H1 (cell line): ENCODE measurements around the gene FAN1. TPM values are rescaled to one million over a fixed set of nuclear protein-coding genes. Genes with fewer than 3 reads are reported as not detected.

Experiments
- CTCF ChIA-PET: fragments of 300-600 bp; sonication (Branson Sonifier 250); formaldehyde crosslinking; loops from one replicate; lab custom pipeline; 2021; ENCODE audit not compliant: partially characterized antibody; lab: Charles Lee
- POLR2A ChIA-PET: fragments of 300-600 bp; sonication (Branson Sonifier 250); formaldehyde crosslinking; loops from one replicate; lab custom pipeline; 2021; ENCODE audit warnings: inconsistent platforms; ENCODE audit not compliant: partially characterized antibody; lab: Charles Lee
- DNase-seq, 2 experiments: peaks; one replicate each; pipeline versions ENCODE4 v3.0.0 to v3.0.0-alpha.2; 2010 to 2022; ENCODE audit warnings: low spot score in 2 of 2, low read depth in 1 of 2, mixed read lengths in 1 of 2
- FAIRE-seq: peaks from 2 replicates; lab custom pipeline; 2011; peaks lifted over from hg19 to GRCh38; lab: Jason Lieb, UNC
- H2AFZ ChIP-seq: 2 replicates; pipeline ENCODE4 v1.8.1; 2012; ENCODE audit warnings: low read length, inconsistent platforms
- H2AK5ac ChIP-seq: 2 replicates; pipeline ENCODE4 v1.6.1; 2013; ENCODE audit warnings: low read depth, low read length
- H2BK120ac ChIP-seq: replicated peaks from 2 replicates; pipeline ENCODE3; 2013; ENCODE audit warnings: low read depth, low read length, inconsistent platforms
- H2BK12ac ChIP-seq: 2 replicates; pipeline ENCODE4 v1.6.1; 2013; ENCODE audit warnings: low read depth, low read length
- H2BK15ac ChIP-seq: 2 replicates; pipeline ENCODE4 v1.6.1; 2013; ENCODE audit warnings: low read length
- H2BK20ac ChIP-seq: 2 replicates; pipeline ENCODE4 v1.6.1; 2013; ENCODE audit warnings: low read length
- H2BK5ac ChIP-seq: 2 replicates; pipeline ENCODE4 v1.6.1; 2013; ENCODE audit warnings: low read depth, low read length
- H3K14ac ChIP-seq: 2 replicates; pipeline ENCODE4 v1.6.1; 2013; ENCODE audit warnings: inconsistent platforms; ENCODE audit not compliant: insufficient read length
- H3K18ac ChIP-seq: 2 replicates; pipeline ENCODE4 v1.6.1; 2013; ENCODE audit warnings: low read length; ENCODE audit errors: extremely low read depth
- H3K23ac ChIP-seq: 2 replicates; pipeline ENCODE4 v1.6.1; 2013; ENCODE audit warnings: inconsistent platforms; ENCODE audit not compliant: insufficient read length
- H3K23me2 ChIP-seq: 2 replicates; pipeline ENCODE4 v1.6.1; 2013; ENCODE audit warnings: low read depth, low read length
- H3K27ac ChIP-seq: 2 replicates; pipeline ENCODE4 v1.6.1; 2011; ENCODE audit warnings: low read depth, low read length, inconsistent platforms
- H3K27me3 ChIP-seq, 4 experiments: replicated peaks in 1 of 4; 1 replicate in 1 of 4; 2 replicates in 3 of 4; pipeline versions ENCODE4 v1.6.1 to v1.8.1; 2011 to 2013; ENCODE audit warnings: low read length in 3 of 4, mild to moderate bottlenecking in 3 of 4, inconsistent platforms in 2 of 4, mixed read lengths in 2 of 4, moderate library complexity in 1 of 4; ENCODE audit not compliant: control insufficient read depth in 3 of 4, insufficient read depth in 3 of 4; ENCODE audit errors: extremely low read depth in 1 of 4
- H3K36me3 ChIP-seq, 4 experiments: 2 replicates each; pipeline versions ENCODE4 v1.6.1 to v1.8.1; 2011 to 2013; ENCODE audit warnings: mild to moderate bottlenecking in 4 of 4, low read length in 3 of 4, moderate library complexity in 2 of 4, control low read depth in 1 of 4, inconsistent platforms in 1 of 4; ENCODE audit not compliant: insufficient read depth in 4 of 4, control insufficient read depth in 2 of 4
- H3K4ac ChIP-seq: replicated peaks from 2 replicates; pipeline ENCODE3; 2013; ENCODE audit warnings: low read length, low read depth, mixed read lengths, inconsistent platforms; ENCODE audit not compliant: insufficient read length
- H3K4me1 ChIP-seq, 4 experiments: replicated peaks in 1 of 4; 1 replicate in 1 of 4; 2 replicates in 3 of 4; pipeline versions ENCODE4 v1.6.1 to v1.8.1; 2011 to 2013; ENCODE audit warnings: low read length in 3 of 4, inconsistent platforms in 2 of 4, mixed read lengths in 1 of 4; ENCODE audit not compliant: insufficient read depth in 4 of 4, control insufficient read depth in 3 of 4
- H3K4me2 ChIP-seq, 2 experiments: 2 replicates each; pipeline versions ENCODE4 v1.6.1 to v1.8.1; 2011 to 2013; ENCODE audit warnings: low read depth in 2 of 2, low read length in 2 of 2, control low read depth in 1 of 2, inconsistent platforms in 1 of 2, mild to moderate bottlenecking in 1 of 2; ENCODE audit not compliant: insufficient read depth in 1 of 2
- H3K4me3 ChIP-seq, 4 experiments: fragments of 200-600, 300-600 bp in 1 of 4; sonication (generic), shearing (Covaris generic), sonication (Bioruptor Twin) in 1 of 4; 2 replicates each; pipeline versions ENCODE4 v1.5.1 to v1.8.1; 2011 to 2016; ENCODE audit warnings: low read length in 4 of 4, low read depth in 3 of 4, control low read depth in 2 of 4, inconsistent platforms in 2 of 4, mild to moderate bottlenecking in 2 of 4, mixed read lengths in 1 of 4, moderate library complexity in 1 of 4; ENCODE audit not compliant: insufficient read depth in 2 of 4; ENCODE audit errors: extremely low read depth in 1 of 4
- H3K56ac ChIP-seq: replicated peaks from 2 replicates; pipeline ENCODE3; 2013; ENCODE audit warnings: low read depth, mild to moderate bottlenecking, mixed read lengths, low read length, inconsistent platforms; ENCODE audit not compliant: insufficient read length
- H3K79me1 ChIP-seq: 2 replicates; pipeline ENCODE4 v1.6.1; 2013; ENCODE audit warnings: low read depth, low read length, control low read depth
- H3K79me2 ChIP-seq, 2 experiments: 2 replicates each; pipeline versions ENCODE4 v1.6.1 to v1.8.1; 2012 to 2013; ENCODE audit warnings: low read length in 2 of 2, mild to moderate bottlenecking in 2 of 2, inconsistent platforms in 1 of 2; ENCODE audit not compliant: insufficient read depth in 2 of 2, control insufficient read depth in 1 of 2
- H3K9ac ChIP-seq, 4 experiments: replicated peaks in 1 of 4; 1 replicate in 1 of 4; 2 replicates in 3 of 4; pipeline versions ENCODE4 v1.6.1 to v1.8.1; 2011 to 2013; ENCODE audit warnings: low read depth in 3 of 4, low read length in 3 of 4, control low read depth in 2 of 4, mild to moderate bottlenecking in 2 of 4, moderate library complexity in 2 of 4, inconsistent platforms in 1 of 4; ENCODE audit errors: extremely low read depth in 1 of 4
- H3K9me3 ChIP-seq, 2 experiments: 2 replicates each; pipeline versions ENCODE4 v1.6.1 to v1.8.1; 2012 to 2013; ENCODE audit warnings: mild to moderate bottlenecking in 2 of 2, moderate library complexity in 2 of 2, control low read depth in 1 of 2, inconsistent platforms in 1 of 2, low read depth in 1 of 2, low read length in 1 of 2, mixed read lengths in 1 of 2; ENCODE audit not compliant: insufficient read depth in 2 of 2
- H4K20me1 ChIP-seq, 2 experiments: replicated peaks in 1 of 2; 2 replicates each; pipeline versions ENCODE3 to v1.8.1; 2011 to 2013; ENCODE audit warnings: inconsistent platforms in 2 of 2, low read length in 2 of 2, mild to moderate bottlenecking in 1 of 2; ENCODE audit not compliant: insufficient read depth in 2 of 2, control insufficient read depth in 1 of 2
- H4K5ac ChIP-seq: 2 replicates; pipeline ENCODE4 v1.6.1; 2013; ENCODE audit warnings: low read length, low read depth, mixed read lengths, inconsistent platforms; ENCODE audit not compliant: insufficient read length
- H4K8ac ChIP-seq: 2 replicates; pipeline ENCODE4 v1.8.0; 2013; ENCODE audit warnings: mild to moderate bottlenecking, moderate library complexity, low read length, inconsistent platforms; ENCODE audit not compliant: insufficient read depth; ENCODE audit errors: extremely low read depth
- H4K91ac ChIP-seq: replicated peaks from 2 replicates; pipeline ENCODE3; 2013; ENCODE audit warnings: low read length, mixed read lengths, inconsistent platforms; ENCODE audit not compliant: insufficient read length
- ATF2 ChIP-seq: IDR thresholded peaks from 2 replicates; pipeline ENCODE4 v1.6.1; 2012; ENCODE audit warnings: low read length, inconsistent platforms
- ATF3 ChIP-seq: IDR thresholded peaks from 2 replicates; pipeline ENCODE4 v1.6.1; 2011; ENCODE audit warnings: low read depth, mild to moderate bottlenecking, low read length; ENCODE audit not compliant: insufficient read depth
- BACH1 ChIP-seq: IDR thresholded peaks from 2 replicates; pipeline ENCODE4 v1.6.1; 2012; ENCODE audit warnings: low read length, improper control_type of control experiment
- CBX8 ChIP-seq: fragments of 300-800, 300-1000 bp; sonication (generic); IDR thresholded peaks from 2 replicates; pipeline ENCODE4 v1.7.1; 2016; ENCODE audit warnings: low read depth, low read length, borderline replicate concordance
- EGR1 ChIP-seq: IDR thresholded peaks from 2 replicates; pipeline ENCODE4 v1.6.1; 2011; ENCODE audit warnings: low read depth, low read length, borderline replicate concordance
- MAX ChIP-seq: IDR thresholded peaks from 2 replicates; pipeline ENCODE4 v1.6.1; 2012; ENCODE audit warnings: inconsistent platforms
- POU5F1 ChIP-seq: IDR thresholded peaks from 2 replicates; pipeline ENCODE4 v1.6.1; 2011; ENCODE audit warnings: low read depth, mild to moderate bottlenecking, low read length, moderate library complexity
- RAD21 ChIP-seq, 2 experiments: IDR thresholded peaks in 1 of 2; conservative IDR thresholded peaks in 1 of 2; 2 replicates each; pipeline ENCODE4 v1.6.1; 2011; ENCODE audit warnings: low read depth in 2 of 2, low read length in 2 of 2, improper control_type of control experiment in 1 of 2, inconsistent platforms in 1 of 2, mild to moderate bottlenecking in 1 of 2, moderate library complexity in 1 of 2
- RXRA ChIP-seq: IDR thresholded peaks from 2 replicates; pipeline ENCODE4 v1.6.1; 2011; ENCODE audit warnings: low read depth, mild to moderate bottlenecking, low read length, moderate library complexity; ENCODE audit not compliant: insufficient read depth
- SIN3A ChIP-seq, 2 experiments: IDR thresholded peaks in 1 of 2; conservative IDR thresholded peaks in 1 of 2; 2 replicates each; pipeline ENCODE4 v1.6.1; 2011 to 2012; ENCODE audit warnings: low read length in 2 of 2, improper control_type of control experiment in 1 of 2, low read depth in 1 of 2, mild to moderate bottlenecking in 1 of 2
- SP4 ChIP-seq: IDR thresholded peaks from 2 replicates; pipeline ENCODE4 v1.6.1; 2012; ENCODE audit warnings: low read length, inconsistent platforms
- WGBS, 2 experiments: shearing (Covaris generic) in 1 of 2; methylation state at CpG; one replicate each; pipeline versions ENCODE4 v1.1.6 to v1.1.7; 2013 to 2015; ENCODE audit warnings: low lambda C conversion rate in 2 of 2, mixed read lengths in 2 of 2, inconsistent platforms in 1 of 2, low coverage in 1 of 2, missing lambda C conversion rate in 1 of 2; ENCODE audit not compliant: insufficient replicate concordance in 2 of 2, insufficient coverage in 1 of 2, insufficient read length in 1 of 2; ENCODE audit errors: extremely low coverage in 1 of 2, missing lambda C conversion rate in 1 of 2; 5-methylcytosine and 5-hydroxymethylcytosine counted together
- polyA plus RNA-seq, 7 experiments: library from polyadenylated mRNA; depleted of rRNA in 3 of 7; stranded (reverse) in 5 of 7; unstranded in 2 of 7; fragments of >200 nt in 5 of 7; fragments of 200-250 nt in 2 of 7; gene quantifications; 1 replicate in 5 of 7; 2 replicates in 1 of 7; 4 replicates in 1 of 7; pipeline versions ENCODE4 v1.2.1 to v1.2.3, GENCODE V29; 2011 to 2013; ENCODE audit warnings: missing spikeins in 2 of 7, mixed read lengths in 2 of 7
- total RNA-seq: library from RNA; stranded (reverse); fragmentation: NEBNext Ultra II Directional; extraction: Animal tissue kit (Norgen Biotek cat#: 25700); gene quantifications from 2 replicates; pipeline ENCODE4 v1.2.1, GENCODE V29; 2021

Gene FAN1
- total and polyA plus RNA-seq, 2 of the 8 experiments (the other 6 are each of a cell fraction or from before 2014, with no cell fraction given), result 8.6 to 24.9 TPM

GRCh38 chr15:30928076-30928475, 24.4 kb downstream of the FAN1 start:
- H3K79me1 ChIP-seq, result no peaks in the 10 kb centered on the region; the same call in 1 of the 2 replicates
- ChIA-PET CTCF (interaction anchor here (0.9 kb wide), 1 partner anchor 201 kb away, joined by 3 read pairs; no protein-coding TSS in a partner anchor), POLR2A (no interaction called here)
- H3K9me3 ChIP-seq, result no peaks in the 10 kb centered on the region; a peak in 1 of 4 replicates
- TF ChIP-seq SP4 (no peak), BACH1 (no peak), POU5F1 (no peak), SIN3A (conservative IDR thresholded peaks at IDR 0.05 in 1 of 2, IDR thresholded peaks at IDR 0.05 in 1 of 2; ENCODE audit: low read depth in 1 of 2, low read length in 2 of 2) (no peak), CBX8 (no peak), RXRA (no peak), ATF2 (no peak), RAD21 (IDR thresholded peaks at IDR 0.05 in 1 of 2, conservative IDR thresholded peaks at IDR 0.05 in 1 of 2; ENCODE audit: low read depth in 2 of 2, low read length in 2 of 2) (no peak), MAX (no peak), EGR1 (no peak), ATF3 (no peak)
- no peak overlapping the region for H3K4me3 ChIP-seq
- H2BK20ac ChIP-seq, result no peak overlapping the region
- H3K27me3 ChIP-seq, result no peaks in the 10 kb centered on the region
- no peak overlapping the region for H3K56ac ChIP-seq
- FAIRE-seq (no peak), DNase-seq (no peak)
- H3K14ac ChIP-seq, result no peak overlapping the region
- no peak overlapping the region for H3K23ac ChIP-seq
- no peak overlapping the region for H4K8ac ChIP-seq
- no peak overlapping the region for H2AK5ac ChIP-seq
- no peak overlapping the region for H3K4ac ChIP-seq
- no peaks in the 10 kb centered on the region for H3K79me2 ChIP-seq
- no peak overlapping the region for H4K91ac ChIP-seq
- no peak overlapping the region for H3K27ac ChIP-seq
- no peak overlapping the region for H3K4me2 ChIP-seq
- peaks cover 10 to 72% (median 52%) of the 10 kb centered on the region in 4 experiments for H3K36me3 ChIP-seq
- no peak overlapping the region for H2BK15ac ChIP-seq
- no peaks in the 10 kb centered on the region for H3K23me2 ChIP-seq
- no peak overlapping the region for H2AFZ ChIP-seq
- no peak overlapping the region for H2BK12ac ChIP-seq
- no peak overlapping the region for H3K18ac ChIP-seq
- no peaks in the 10 kb centered on the region for H4K20me1 ChIP-seq
- H2BK5ac ChIP-seq, result no peak overlapping the region; the same call in 1 of the 2 replicates
- 96% methylated on average over 4 of the region's 5 CpGs; no CpG with 5 or more reads in 1 of the 2 experiments for WGBS, 2 experiments
- H3K4me1 ChIP-seq, result peaks cover 8 to 12% (median 11%) of the 10 kb centered on the region in 4 experiments
- no peak overlapping the region for H2BK120ac ChIP-seq
- no peak overlapping the region for H3K9ac ChIP-seq
- no peak overlapping the region for H4K5ac ChIP-seq
